HepG2 (cell line): Measurements from ENCODE around the gene GPAT3. TPM values are rescaled to one million over a fixed set of nuclear protein-coding genes. Genes with fewer than 3 reads are reported as not detected.

ENCODE experiments used
- ELF4 ChIP-seq: sonication (generic); formaldehyde crosslinking; IDR thresholded peaks from 2 replicates; pipeline ENCODE4 v1.5.0; 2020; ENCODE audit warnings: missing genetic modification reagents, mild to moderate bottlenecking, moderate library complexity, borderline replicate concordance
- FOXK1 ChIP-seq: sonication (generic); formaldehyde crosslinking; IDR thresholded peaks from 2 replicates; pipeline ENCODE4 v1.4.0; 2020; ENCODE audit warnings: low read depth, missing genetic modification reagents, borderline replicate concordance
- GATAD2A ChIP-seq: IDR thresholded peaks from 2 replicates; pipeline ENCODE4 v1.6.1; 2016
- KDM5A ChIP-seq: fragments of 200-600 bp; sonication (generic); IDR thresholded peaks from 2 replicates; pipeline ENCODE4 v1.7.0; 2018; ENCODE audit warnings: antibody characterized with exemption, mild to moderate bottlenecking, low read length, borderline replicate concordance
- MIER2 ChIP-seq: IDR thresholded peaks from 2 replicates; pipeline ENCODE4 v1.6.1; 2016; ENCODE audit warnings: missing biosample characterization, missing genetic modification reagents
- NCOA5 ChIP-seq: sonication (generic); formaldehyde crosslinking; IDR thresholded peaks from 2 replicates; pipeline ENCODE4 v1.4.0; 2020; ENCODE audit warnings: missing genetic modification reagents
- REXO4 ChIP-seq: sonication (generic); formaldehyde crosslinking; IDR thresholded peaks from 2 replicates; pipeline ENCODE4 v1.8.0; 2022; ENCODE audit warnings: missing genetic modification reagents, mild to moderate bottlenecking, borderline replicate concordance
- SNAPC2 ChIP-seq: sonication (generic); formaldehyde crosslinking; IDR thresholded peaks from 2 replicates; pipeline ENCODE4 v1.8.1; 2022; ENCODE audit warnings: mild to moderate bottlenecking, missing genetic modification reagents
- SYNCRIP ChIP-seq: fragments of 200-400 bp; formaldehyde crosslinking; IDR thresholded peaks from 2 replicates; pipeline ENCODE4 v1.6.1; 2018; ENCODE audit warnings: mild to moderate bottlenecking, low read depth, low read length; ENCODE audit not compliant: insufficient read depth
- TMF1 ChIP-seq: sonication (generic); formaldehyde crosslinking; IDR thresholded peaks from 2 replicates; pipeline ENCODE4 v1.8.1; 2022; ENCODE audit warnings: low read depth, missing genetic modification reagents
- ZNF142 ChIP-seq: sonication (generic); formaldehyde crosslinking; IDR thresholded peaks from 2 replicates; pipeline ENCODE4 v1.4.0; 2020; ENCODE audit warnings: missing genetic modification reagents
- ZNF331 ChIP-seq: sonication (generic); formaldehyde crosslinking; IDR thresholded peaks from 2 replicates; pipeline ENCODE4 v1.4.0; 2020; ENCODE audit warnings: missing genetic modification reagents
- ZNF441 ChIP-seq: sonication (generic); formaldehyde crosslinking; IDR thresholded peaks from 2 replicates; pipeline ENCODE4 v1.7.0; 2021; ENCODE audit warnings: missing genetic modification reagents, borderline replicate concordance
- ZNF850 ChIP-seq: sonication (generic); formaldehyde crosslinking; conservative IDR thresholded peaks from 2 replicates; pipeline ENCODE4 v1.9.0; 2021; ENCODE audit warnings: mild to moderate bottlenecking, missing genetic modification reagents
- ZSCAN31 ChIP-seq: sonication (generic); formaldehyde crosslinking; IDR thresholded peaks from 2 replicates; pipeline ENCODE4 v1.5.0; 2020; ENCODE audit warnings: low read depth, mild to moderate bottlenecking, missing genetic modification reagents
- polyA plus RNA-seq, 8 experiments: library from polyadenylated mRNA; depleted of rRNA in 3 of 8; stranded (reverse) in 7 of 8; unstranded in 1 of 8; fragments of >200 nt; fragmentation: Illumina TruSeq in 4 of 8; extraction: Trizol in 4 of 8; gene quantifications; 2 replicates each; pipeline versions ENCODE4 v1.2.1 to v1.2.3, GENCODE V29; 2011 to 2016; ENCODE audit warnings: low read depth in 4 of 8, missing spikeins in 1 of 8, mixed read lengths in 1 of 8; ENCODE audit not compliant: insufficient read depth in 1 of 8
- total RNA-seq, 5 experiments: library from RNA; depleted of rRNA; stranded (reverse); fragments of >200 nt; fragmentation: Illumina TruSeq; extraction: Trizol; gene quantifications; 2 replicates each; pipeline ENCODE4 v1.2.3, GENCODE V29; 2016; ENCODE audit warnings: low read depth in 1 of 5
- TF ChIP-seq, protein P1 (sequence below): sonication (generic); formaldehyde crosslinking; IDR thresholded peaks from 2 replicates; pipeline ENCODE4 v1.5.0; 2020; ENCODE audit warnings: missing genetic modification reagents

GPAT3 gene
- total and polyA plus RNA-seq, 2 of the 13 experiments (the other 11 are each of a cell fraction or from before 2014, with no cell fraction given): 2.4 to 2.6 TPM

DNA sequence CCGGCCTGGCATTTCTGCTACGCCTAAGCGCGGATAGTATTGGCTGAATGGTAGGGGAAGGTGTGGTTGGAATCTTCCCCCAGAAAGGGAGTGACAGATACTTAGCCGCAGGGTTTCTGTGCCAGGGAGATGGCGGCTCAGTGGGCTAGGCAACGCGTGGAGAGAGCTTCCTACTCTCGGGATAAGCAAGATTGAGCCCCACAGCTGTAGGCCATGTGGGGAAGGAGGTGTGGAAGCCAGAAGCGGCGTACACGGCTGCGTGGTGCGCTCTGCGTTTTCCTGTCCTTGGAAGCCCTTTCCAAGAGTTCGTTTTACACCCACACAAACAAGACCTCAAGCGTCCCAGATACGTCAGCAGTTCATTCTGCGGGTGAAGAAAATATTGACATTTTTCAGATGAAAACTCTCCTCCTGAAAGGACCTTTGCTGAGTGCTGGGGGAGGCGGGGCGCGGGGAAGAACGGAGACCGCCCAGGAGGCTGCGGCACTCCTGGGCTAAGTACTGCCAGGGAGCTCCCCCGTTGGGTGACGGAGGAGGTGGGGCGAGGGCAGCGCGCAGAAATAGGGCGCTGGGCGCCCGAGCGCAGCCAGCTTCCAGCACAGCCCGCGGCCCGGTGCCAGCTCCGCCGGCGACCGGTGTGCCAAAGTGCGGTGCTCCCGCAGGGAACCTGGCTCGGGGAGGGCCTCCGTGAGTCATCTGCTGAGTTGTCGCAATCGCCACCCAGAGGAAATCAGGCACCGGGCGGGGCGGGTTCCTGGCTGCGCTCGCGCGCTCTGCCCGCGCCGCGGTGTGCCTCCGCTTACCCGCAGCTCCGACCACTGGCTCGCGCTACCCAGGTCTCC, at the start of gene GPAT3 (continued):
- TF ChIP-seq, protein P1, sequence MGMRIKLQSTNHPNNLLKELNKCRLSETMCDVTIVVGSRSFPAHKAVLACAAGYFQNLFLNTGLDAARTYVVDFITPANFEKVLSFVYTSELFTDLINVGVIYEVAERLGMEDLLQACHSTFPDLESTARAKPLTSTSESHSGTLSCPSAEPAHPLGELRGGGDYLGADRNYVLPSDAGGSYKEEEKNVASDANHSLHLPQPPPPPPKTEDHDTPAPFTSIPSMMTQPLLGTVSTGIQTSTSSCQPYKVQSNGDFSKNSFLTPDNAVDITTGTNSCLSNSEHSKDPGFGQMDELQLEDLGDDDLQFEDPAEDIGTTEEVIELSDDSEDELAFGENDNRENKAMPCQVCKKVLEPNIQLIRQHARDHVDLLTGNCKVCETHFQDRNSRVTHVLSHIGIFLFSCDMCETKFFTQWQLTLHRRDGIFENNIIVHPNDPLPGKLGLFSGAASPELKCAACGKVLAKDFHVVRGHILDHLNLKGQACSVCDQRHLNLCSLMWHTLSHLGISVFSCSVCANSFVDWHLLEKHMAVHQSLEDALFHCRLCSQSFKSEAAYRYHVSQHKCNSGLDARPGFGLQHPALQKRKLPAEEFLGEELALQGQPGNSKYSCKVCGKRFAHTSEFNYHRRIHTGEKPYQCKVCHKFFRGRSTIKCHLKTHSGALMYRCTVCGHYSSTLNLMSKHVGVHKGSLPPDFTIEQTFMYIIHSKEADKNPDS (CRISPR knock-in tag): no peak
- TF ChIP-seq FOXK1 (CRISPR knock-in tag) (no peak; the same call in 1 of the 2 replicates), KDM5A (no peak), ZNF850 (CRISPR knock-in tag) (no peak), ZNF331 (CRISPR knock-in tag) (no peak), ZNF441 (CRISPR knock-in tag) (peak; percentile 53; the same call in 1 of the 2 replicates), GATAD2A (CRISPR knock-in tag) (peak; percentile 10; the same call in 1 of the 2 replicates), SNAPC2 (no peak), ELF4 (CRISPR knock-in tag) (no peak), TMF1 (no peak), ZSCAN31 (no peak), MIER2 (CRISPR knock-in tag) (no peak), NCOA5 (CRISPR knock-in tag) (no peak), REXO4 (CRISPR knock-in tag) (no peak), ZNF142 (no peak), SYNCRIP (no peak)
